Ecto neural progenitor cell (in vitro differentiated cells): ENCODE measurements around the gene ADAM23.

Source experiments
- DNase-seq: peaks from one replicate; pipeline ENCODE4 v3.0.0-alpha.2; 2018; ENCODE audit warnings: low spot score

Gene ADAM23

DNA sequence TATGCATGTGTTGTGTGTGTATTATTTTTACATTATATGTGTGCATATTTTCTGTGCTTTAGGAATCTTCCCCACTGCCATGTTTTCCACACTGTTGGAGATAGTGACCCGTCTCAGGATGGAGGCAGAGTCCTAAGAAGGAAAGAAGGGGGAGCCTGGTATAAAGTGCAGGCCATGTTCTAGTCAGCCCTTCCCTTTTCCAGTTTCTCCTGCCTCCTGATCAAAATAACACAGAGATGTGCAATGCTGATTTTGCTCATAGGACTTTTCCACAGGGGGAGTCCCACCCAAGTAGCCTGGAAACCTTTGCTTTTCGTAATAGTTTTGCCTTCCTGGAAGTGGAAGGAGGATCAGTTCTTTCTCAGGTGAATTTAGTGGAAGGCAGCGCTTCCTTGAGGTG is 126.1 kb downstream of the ADAM23 start:
- no peak for DNase-seq

GRCh38 chr2:206570199-206570598 is 126.9 kb downstream of the ADAM23 start:
- DNase-seq, result no peak

DNA sequence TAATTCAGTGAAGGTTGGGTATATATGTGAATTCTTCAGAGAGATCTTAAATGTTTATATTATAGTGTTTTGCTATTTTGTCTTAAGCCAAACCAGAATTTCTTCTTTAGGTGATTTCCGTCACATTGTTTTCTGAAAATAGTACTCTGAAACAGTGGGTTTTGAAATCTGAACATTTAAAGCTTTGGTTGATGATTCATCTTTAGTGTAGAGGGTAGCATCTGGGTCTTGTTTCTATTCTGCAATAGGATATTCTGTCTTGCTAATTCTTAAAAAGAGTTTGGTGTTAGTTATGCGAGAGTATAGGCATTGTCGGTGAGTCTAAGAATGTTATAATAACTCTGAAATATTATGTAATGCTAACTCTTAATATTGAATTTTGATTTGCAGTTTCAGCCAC is 129.4 kb downstream of the ADAM23 start:
- no peak for DNase-seq

DNA sequence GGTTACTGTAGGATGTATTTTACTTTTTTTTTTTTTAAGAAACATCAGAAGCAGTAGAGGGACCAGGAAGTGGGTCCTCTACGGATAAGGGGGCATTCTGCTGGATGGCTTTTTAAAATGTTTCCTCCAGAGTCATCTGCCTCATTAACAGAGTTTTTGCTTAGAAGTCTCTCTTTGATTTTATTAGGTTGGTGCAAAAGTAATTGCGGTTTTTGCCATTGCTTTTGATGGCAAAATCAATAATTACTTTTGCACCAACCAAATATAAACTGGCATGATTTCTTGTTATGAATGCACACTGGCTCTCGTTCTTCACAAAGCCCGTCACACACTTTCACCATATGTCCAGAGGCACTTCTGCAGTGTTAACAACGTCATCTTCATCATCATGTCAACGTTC is 130.5 kb downstream of the ADAM23 start:
- DNase-seq, result no peak

GRCh38 chr2:206584323-206585116 is 141.2 kb downstream of the ADAM23 start:
- no peak for DNase-seq

GRCh38 chr2:206585335-206585734 is 142.0 kb downstream of the ADAM23 start:
- DNase-seq, result no peak

GRCh38 chr2:206586609-206587008 is 143.3 kb downstream of the ADAM23 start:
- DNase-seq, result no peak

DNA sequence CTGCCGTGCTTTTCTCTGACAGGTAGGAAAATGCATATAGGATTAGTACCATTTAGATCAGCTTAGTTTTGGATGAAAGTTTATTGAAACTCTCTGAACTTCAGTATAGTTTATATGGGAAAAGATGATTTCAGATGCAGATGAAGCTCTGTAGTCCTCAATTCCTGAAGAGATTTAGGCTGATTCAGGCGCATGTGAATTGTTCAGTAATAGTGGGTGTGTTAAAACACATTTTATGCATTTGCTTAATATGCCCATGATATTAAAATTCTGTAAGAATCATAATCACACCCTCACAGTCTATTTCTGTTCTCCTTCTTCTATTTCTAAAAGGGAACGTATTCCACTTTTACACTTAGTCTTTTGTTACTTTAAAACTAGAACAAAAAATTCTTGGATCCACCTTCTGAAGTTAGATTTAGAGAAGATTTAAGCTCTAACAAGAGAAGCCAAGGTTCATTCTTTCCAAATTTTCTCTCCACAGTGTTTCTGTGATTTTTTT is 154.4 kb downstream of the ADAM23 start:
- no peak for DNase-seq

GRCh38 chr2:206603243-206603642 is 159.9 kb downstream of the ADAM23 start:
- DNase-seq, result no peak

DNA sequence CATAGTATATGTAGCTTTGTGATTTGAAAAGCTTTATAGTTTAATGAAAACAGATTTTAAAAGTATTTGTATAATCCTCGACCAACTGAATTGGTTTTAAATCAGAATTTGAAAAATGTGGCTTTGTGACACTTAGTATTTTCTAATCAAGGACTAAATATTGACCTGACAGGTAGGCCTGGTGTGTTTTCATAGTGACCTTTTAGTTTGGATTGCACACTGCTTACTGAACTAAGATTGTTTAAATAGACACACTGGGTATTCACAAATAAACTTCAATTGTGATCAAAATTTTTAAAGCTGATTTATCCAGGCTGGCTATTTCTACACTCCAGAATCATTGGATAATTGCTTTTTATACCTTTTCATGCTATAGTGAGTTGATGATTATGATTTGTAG is 167.1 kb downstream of the ADAM23 start:
- no peak for DNase-seq

- no peak for DNase-seq
These were observed 167.9 kb downstream of the ADAM23 start for GRCh38 chr2:206611191-206611590.

DNA sequence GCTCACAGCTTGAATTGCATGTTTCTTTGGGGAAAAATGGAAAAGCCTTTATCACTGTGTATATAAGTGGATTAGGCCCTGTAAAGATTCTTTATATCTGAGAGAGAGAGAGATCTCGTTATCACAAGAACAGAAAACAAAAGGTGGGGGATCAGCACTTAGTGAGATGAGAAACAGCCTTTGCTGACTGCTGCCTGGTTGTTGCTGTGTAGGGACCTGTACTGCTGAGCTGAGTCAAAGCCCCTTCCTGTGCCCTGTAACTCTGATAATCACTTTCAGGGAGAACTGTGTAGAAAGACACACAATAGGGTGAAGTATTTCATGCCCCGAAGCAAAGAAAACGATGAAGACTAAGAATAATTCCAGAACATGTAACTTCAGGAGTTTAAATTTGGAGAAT is 168.4 kb downstream of the ADAM23 start:
- no peak for DNase-seq

DNA sequence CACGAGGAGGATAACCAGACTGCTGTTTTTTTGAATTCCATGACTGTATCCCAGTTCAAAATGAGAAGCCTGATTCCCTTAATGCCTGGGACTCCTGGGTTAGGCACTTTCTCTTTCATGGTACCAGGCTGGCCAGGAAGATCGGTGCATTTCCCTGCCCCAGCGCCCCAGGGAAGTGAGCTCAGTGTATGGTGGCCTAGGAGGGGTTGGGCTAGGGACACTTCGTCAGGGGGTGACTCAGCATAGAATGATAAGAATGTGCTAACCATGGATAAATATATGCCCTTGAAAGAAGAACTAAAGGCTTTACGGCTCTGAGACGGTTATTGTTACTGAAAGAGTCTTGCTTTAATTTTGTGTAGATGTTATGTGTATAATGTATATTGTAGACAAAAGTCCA is 171.5 kb downstream of the ADAM23 start:
- no peak for DNase-seq

GRCh38 chr2:206615417-206616089 is 172.2 kb downstream of the ADAM23 start:
- DNase-seq, result no peak

- no peak for DNase-seq
These were observed 172.8 kb downstream of the ADAM23 start for GRCh38 chr2:206616151-206616550.

DNA sequence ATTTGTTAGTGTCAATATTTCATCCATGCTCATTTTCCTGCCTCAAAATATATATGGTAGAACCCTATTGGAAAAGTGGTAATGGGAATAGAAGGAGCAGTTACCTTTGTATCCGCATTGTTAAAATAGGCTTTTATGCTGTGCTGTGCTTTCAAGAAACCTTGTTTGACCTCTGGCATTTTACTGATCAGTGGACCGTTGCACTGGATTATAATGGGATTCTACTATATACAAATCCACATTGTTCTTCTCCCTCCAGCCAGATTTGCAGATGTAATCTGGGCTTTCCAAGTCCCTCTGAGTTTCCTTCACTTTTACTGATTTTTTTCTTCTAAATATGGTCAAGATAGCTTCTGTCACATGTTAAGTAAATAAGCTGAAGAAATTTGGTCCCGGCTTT is 175.7 kb downstream of the ADAM23 start:
- no peak for DNase-seq

GRCh38 chr2:206626108-206626507 is 182.8 kb downstream of the ADAM23 start:
- DNase-seq, result no peak

DNA sequence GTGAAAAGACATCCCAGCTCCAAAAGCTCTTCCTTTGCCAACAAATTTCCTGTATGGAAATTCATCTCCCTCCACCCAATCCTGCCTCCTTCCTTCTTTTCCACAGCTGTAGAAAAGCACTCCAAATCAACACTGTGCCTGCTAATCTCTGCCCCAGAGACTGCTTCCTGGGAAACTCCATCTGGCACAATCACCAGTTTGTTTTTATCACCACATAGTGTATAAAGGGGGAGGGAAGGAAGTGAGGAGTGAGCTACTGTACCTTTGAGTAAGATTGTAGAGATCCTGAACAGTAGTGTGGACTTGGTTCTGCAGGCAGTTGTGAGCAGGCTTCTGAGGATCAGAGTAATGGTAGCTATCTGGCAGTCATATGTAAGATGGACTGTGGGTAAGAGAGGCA is 184.3 kb downstream of the ADAM23 start:
- no peak for DNase-seq

GRCh38 chr2:206631340-206631739 is 188.0 kb downstream of the ADAM23 start:
- DNase-seq, result no peak

- DNase-seq, result no peak
These were observed 191.7 kb downstream of the ADAM23 start for GRCh38 chr2:206635015-206635414.

- DNase-seq, result no peak
These were observed 196.3 kb downstream of the ADAM23 start for GRCh38 chr2:206639636-206640035.

GRCh38 chr2:206641226-206641625 is 197.9 kb downstream of the ADAM23 start:
- DNase-seq, result no peak
